Fibroblast of lung (primary cell): ENCODE measurements around the gene CFAP91. TPM values are rescaled to one million over a fixed set of nuclear protein-coding genes. Genes with fewer than 3 reads are reported as not detected.
A peak's percentile ranks its signal among the peaks of the same experiment; 100 is the strongest.

Experiments
- DNase-seq, 2 donors: peaks; one replicate each; pipeline versions ENCODE4 v3.0.0 to v3.0.0-alpha.2; 2010; ENCODE audit warnings: low read depth in 2 of 2
- H2AFZ ChIP-seq: 2 replicates; pipeline ENCODE4 v1.5.1; 2012; ENCODE audit warnings: low read length, control low read depth, inconsistent platforms
- H3K27ac ChIP-seq: 2 replicates; pipeline ENCODE4 v1.5.1; 2011; ENCODE audit warnings: low read length, control low read depth; ENCODE audit not compliant: insufficient read depth
- H3K27me3 ChIP-seq: 2 replicates; pipeline ENCODE4 v1.5.1; 2011; ENCODE audit warnings: mild to moderate bottlenecking, low read length; ENCODE audit not compliant: control insufficient read depth, insufficient read depth
- H3K36me3 ChIP-seq: 2 replicates; pipeline ENCODE4 v1.5.1; 2011; ENCODE audit warnings: low read length; ENCODE audit not compliant: control insufficient read depth, insufficient read depth
- H3K4me1 ChIP-seq: 2 replicates; pipeline ENCODE4 v1.5.1; 2011; ENCODE audit warnings: low read length; ENCODE audit not compliant: control insufficient read depth, insufficient read depth; ENCODE audit errors: extremely low read depth
- H3K4me2 ChIP-seq: 2 replicates; pipeline ENCODE4 v1.5.1; 2011; ENCODE audit warnings: low read length, control low read depth; ENCODE audit not compliant: insufficient read depth; ENCODE audit errors: extremely low read depth
- H3K4me3 ChIP-seq, 4 experiments: fragments of 200-600 bp in 1 of 4; sonication (generic) in 1 of 4; replicated peaks in 1 of 4; 2 replicates each; pipeline ENCODE4 v1.5.1; 2011 to 2016; ENCODE audit warnings: low read length in 4 of 4, low read depth in 3 of 4, mild to moderate bottlenecking in 3 of 4, control low read depth in 2 of 4, inconsistent platforms in 1 of 4, mixed read lengths in 1 of 4; ENCODE audit not compliant: insufficient read depth in 1 of 4; ENCODE audit errors: control extremely low read depth in 1 of 4
- H3K79me2 ChIP-seq: 2 replicates; pipeline ENCODE4 v1.5.1; 2012; ENCODE audit warnings: mild to moderate bottlenecking, low read length, inconsistent platforms; ENCODE audit not compliant: control insufficient read depth, insufficient read depth
- H3K9ac ChIP-seq: 2 replicates; pipeline ENCODE4 v1.5.1; 2011; ENCODE audit warnings: mild to moderate bottlenecking, low read length, control low read depth; ENCODE audit not compliant: insufficient read depth
- H3K9me3 ChIP-seq: 2 replicates; pipeline ENCODE4 v1.5.1; 2012; ENCODE audit warnings: low read depth, low read length; ENCODE audit not compliant: control insufficient read depth, insufficient read depth
- H4K20me1 ChIP-seq: 2 replicates; pipeline ENCODE4 v1.5.1; 2011; ENCODE audit warnings: low read length; ENCODE audit not compliant: control insufficient read depth, insufficient read depth; ENCODE audit errors: extremely low read depth
- EZH2 ChIP-seq: IDR thresholded peaks from 2 replicates; pipeline ENCODE4 v1.5.1; 2012; ENCODE audit warnings: low read length, control low read depth, mild to moderate bottlenecking; ENCODE audit errors: missing control alignments
- polyA plus RNA-seq, 2 donors: library from polyadenylated mRNA; depleted of rRNA in 1 of 2; stranded (reverse) in 1 of 2; unstranded in 1 of 2; fragments of >200 nt; gene quantifications; 2 replicates each; pipeline ENCODE4 v1.2.1, GENCODE V29; 2011 to 2012; ENCODE audit warnings: missing spikeins in 1 of 2
- total RNA-seq: library from RNA; depleted of rRNA; stranded (reverse); fragments of >200 nt; gene quantifications from 2 replicates; pipeline ENCODE4 v1.2.1, GENCODE V29; 2014
- TF ChIP-seq, protein P1 (sequence below), 2 donors: IDR thresholded peaks in 1 of 2; conservative IDR thresholded peaks in 1 of 2; 1 replicate in 1 of 2; 2 replicates in 1 of 2; pipeline ENCODE4 v1.5.1; 2011 to 2012; ENCODE audit warnings: low read length in 2 of 2, control low read depth in 1 of 2, inconsistent platforms in 1 of 2, low read depth in 1 of 2, mild to moderate bottlenecking in 1 of 2

Gene CFAP91
- total and polyA plus RNA-seq, 2 donors (not counting 1 experiment from before 2014, with no cell fraction given), result 0.02 to 0.17 TPM

DNA sequence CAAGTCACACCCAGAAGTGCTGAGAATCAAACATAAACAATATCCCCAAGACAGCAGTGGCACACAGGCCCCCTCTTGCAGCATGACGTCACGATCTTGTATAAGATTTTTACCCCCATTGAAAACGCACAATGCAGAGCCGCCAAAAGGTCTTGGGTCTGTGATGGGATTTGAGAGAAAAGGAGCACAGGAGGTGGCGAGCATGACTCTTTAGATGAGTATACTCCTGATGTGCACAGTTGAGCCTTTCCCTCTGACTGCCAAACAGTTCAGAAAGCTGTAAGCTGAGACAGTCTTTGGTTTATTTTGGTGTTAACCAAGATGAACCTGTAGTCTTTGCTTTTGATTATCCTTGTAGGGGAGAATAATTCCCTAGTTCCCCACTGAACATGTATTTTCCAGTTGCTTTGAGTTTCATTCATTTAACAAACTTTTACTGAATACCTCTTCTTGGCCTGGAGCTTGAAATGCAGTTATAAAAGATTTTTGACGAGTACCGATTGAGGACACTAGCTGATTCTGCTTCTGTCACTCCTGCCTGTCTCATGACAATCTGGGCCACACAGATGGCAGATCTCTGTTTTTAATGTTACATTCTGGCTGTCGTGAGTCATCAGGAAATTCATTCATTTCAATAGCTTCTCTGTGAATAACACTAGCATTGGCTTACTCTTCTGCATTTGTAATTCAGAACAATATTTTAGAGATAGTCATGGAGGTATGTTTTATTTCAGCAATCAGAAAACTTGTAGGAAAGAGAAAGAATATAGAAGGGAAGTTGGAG is 28.9 kb downstream of the CFAP91 start:
- H3K36me3 ChIP-seq, result no peaks in the 10 kb centered on the region
- no peaks in the 10 kb centered on the region for H4K20me1 ChIP-seq
- no peaks in the 10 kb centered on the region for H3K27me3 ChIP-seq
- no peak for TF ChIP-seq EZH2
- TF ChIP-seq, protein P1, sequence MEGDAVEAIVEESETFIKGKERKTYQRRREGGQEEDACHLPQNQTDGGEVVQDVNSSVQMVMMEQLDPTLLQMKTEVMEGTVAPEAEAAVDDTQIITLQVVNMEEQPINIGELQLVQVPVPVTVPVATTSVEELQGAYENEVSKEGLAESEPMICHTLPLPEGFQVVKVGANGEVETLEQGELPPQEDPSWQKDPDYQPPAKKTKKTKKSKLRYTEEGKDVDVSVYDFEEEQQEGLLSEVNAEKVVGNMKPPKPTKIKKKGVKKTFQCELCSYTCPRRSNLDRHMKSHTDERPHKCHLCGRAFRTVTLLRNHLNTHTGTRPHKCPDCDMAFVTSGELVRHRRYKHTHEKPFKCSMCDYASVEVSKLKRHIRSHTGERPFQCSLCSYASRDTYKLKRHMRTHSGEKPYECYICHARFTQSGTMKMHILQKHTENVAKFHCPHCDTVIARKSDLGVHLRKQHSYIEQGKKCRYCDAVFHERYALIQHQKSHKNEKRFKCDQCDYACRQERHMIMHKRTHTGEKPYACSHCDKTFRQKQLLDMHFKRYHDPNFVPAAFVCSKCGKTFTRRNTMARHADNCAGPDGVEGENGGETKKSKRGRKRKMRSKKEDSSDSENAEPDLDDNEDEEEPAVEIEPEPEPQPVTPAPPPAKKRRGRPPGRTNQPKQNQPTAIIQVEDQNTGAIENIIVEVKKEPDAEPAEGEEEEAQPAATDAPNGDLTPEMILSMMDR (conservative IDR thresholded peaks at IDR 0.05 in 1 of 2, IDR thresholded peaks at IDR 0.05 in 1 of 2; ENCODE audit: low read depth in 1 of 2, low read length in 2 of 2), result no peak
- H3K9ac ChIP-seq, result no peak overlapping the region
- H3K4me1 ChIP-seq, result no peaks in the 10 kb centered on the region
- no peak overlapping the region for H2AFZ ChIP-seq
- peak; percentile 1 to 47 for DNase-seq
- no peak overlapping the region for H3K27ac ChIP-seq
- no peaks in the 10 kb centered on the region for H3K9me3 ChIP-seq
- no peak overlapping the region for H3K4me3 ChIP-seq
- H3K4me2 ChIP-seq, result no peak overlapping the region
- no peaks in the 10 kb centered on the region for H3K79me2 ChIP-seq

GRCh38 chr3:119733812-119734211 is 31.0 kb downstream of the CFAP91 start:
- Histone ChIP-seq H3K79me2 (no peaks in the 10 kb centered on the region), H3K9ac (no peak overlapping the region), H3K36me3 (no peaks in the 10 kb centered on the region), H3K4me2 (no peak overlapping the region), H4K20me1 (no peaks in the 10 kb centered on the region), H3K4me1 (no peaks in the 10 kb centered on the region), H3K9me3 (no peaks in the 10 kb centered on the region), H3K27ac (no peak overlapping the region), H2AFZ (no peak overlapping the region), H3K4me3 (no peak overlapping the region), H3K27me3 (no peaks in the 10 kb centered on the region)
- TF ChIP-seq EZH2, result no peak
- TF ChIP-seq, protein P1 (conservative IDR thresholded peaks at IDR 0.05 in 1 of 2, IDR thresholded peaks at IDR 0.05 in 1 of 2; ENCODE audit: low read depth in 1 of 2, low read length in 2 of 2), result no peak
- no peak for DNase-seq

- no peak overlapping the region for H3K27ac ChIP-seq
- H4K20me1 ChIP-seq, result no peaks in the 10 kb centered on the region
- H2AFZ ChIP-seq, result no peak overlapping the region
- no peak for TF ChIP-seq EZH2
- TF ChIP-seq, protein P1 (conservative IDR thresholded peaks at IDR 0.05 in 1 of 2, IDR thresholded peaks at IDR 0.05 in 1 of 2; ENCODE audit: low read depth in 1 of 2, low read length in 2 of 2), result no peak
- no peaks in the 10 kb centered on the region for H3K36me3 ChIP-seq
- no peaks in the 10 kb centered on the region for H3K27me3 ChIP-seq
- no peaks in the 10 kb centered on the region for H3K79me2 ChIP-seq
- H3K4me2 ChIP-seq, result no peak overlapping the region
- H3K9ac ChIP-seq, result no peak overlapping the region
- no peak for DNase-seq
- no peaks in the 10 kb centered on the region for H3K9me3 ChIP-seq
- no peak overlapping the region for H3K4me3 ChIP-seq
- no peaks in the 10 kb centered on the region for H3K4me1 ChIP-seq
These were observed 35.9 kb downstream of the CFAP91 start for GRCh38 chr3:119738741-119739140.
